HG03469 (cell line): ENCODE measurements around the gene MREG.
"Not testable (repeated sequence)": the region's sequence is repeated elsewhere in the genome, so short reads cannot be mapped to it uniquely, and the experiment has no call there.

ENCODE experiments used
- ATAC-seq: cut with Tn5 transposase; IDR thresholded peaks from one replicate; pipeline ENCODE4 v1.9.1; 2021; ENCODE audit warnings: mild to moderate bottlenecking, moderate library complexity, moderate number of reproducible peaks; ENCODE audit not compliant: unreplicated experiment

MREG gene

DNA sequence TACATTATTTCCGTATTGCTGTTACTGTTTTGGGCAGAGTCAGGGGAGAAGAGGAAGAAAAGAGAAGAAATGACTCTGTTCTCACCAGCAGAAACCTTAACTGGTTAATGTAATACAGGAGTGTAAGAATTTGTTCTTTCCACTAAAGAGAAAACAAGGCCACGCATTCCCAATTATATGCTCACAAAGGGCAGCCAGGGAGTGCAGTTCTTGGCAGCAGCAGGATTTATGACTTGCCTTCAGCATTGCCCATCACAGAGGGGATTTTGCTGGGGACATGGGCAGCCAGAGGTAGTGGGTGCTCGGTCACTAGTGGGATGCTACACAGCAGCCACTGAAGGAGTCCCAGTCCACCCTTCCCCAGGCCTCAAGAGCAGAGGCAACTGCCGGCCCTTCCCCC lies 18.4 kb downstream of the MREG start:
- ATAC-seq = no peak

DNA sequence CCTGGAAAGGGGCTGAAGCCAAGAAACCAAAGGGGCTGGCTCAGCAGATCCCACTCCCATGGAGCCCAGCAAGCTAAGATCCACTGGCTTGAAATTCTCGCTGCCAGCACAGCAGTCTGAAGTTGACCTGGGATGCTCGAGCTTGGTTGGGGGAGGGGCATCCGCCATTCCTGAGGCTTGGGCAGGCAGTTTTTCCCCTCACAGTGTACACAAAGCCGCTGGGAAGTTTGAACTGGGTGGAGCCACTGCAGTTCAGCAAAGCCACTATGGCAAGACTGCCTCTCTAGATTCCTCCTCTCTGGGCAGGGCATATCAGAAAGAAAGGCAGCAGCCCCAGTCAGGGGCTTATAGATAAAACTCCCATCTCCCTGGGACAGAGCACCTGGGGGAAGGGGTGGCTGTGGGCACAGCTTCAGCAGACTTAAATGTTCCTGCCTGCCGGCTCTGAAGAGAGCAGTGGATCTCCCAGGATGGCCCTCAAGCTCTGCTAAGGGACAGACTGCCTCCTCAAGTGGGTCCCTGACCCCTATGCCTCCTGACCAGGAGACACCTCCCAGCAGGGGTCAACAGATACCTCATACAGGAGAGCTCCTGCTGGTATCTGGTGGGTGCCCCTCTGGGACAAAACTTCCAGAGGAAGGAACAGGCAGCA lies 24.7 kb downstream of the MREG start:
- ATAC-seq = not testable (repeated sequence)

DNA sequence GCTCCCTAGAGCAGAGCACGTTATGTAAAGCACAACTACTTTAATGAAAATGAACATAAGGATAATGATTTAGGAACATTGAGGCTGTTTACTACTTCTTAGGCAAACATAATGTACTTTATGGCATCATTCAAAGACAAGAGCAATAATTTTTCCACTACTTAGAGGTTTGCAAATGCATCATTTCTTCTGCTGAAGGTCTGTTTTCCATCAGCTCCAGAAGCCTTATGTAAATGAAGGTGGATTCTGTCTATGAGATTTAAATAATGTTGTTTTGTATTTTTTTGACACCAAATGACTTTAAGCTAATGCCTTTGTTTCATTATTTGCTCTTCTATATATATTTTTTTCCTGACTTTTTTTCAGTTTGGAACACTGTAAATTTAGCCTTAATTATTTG lies 28.1 kb downstream of the MREG start:
- ATAC-seq = no peak

DNA sequence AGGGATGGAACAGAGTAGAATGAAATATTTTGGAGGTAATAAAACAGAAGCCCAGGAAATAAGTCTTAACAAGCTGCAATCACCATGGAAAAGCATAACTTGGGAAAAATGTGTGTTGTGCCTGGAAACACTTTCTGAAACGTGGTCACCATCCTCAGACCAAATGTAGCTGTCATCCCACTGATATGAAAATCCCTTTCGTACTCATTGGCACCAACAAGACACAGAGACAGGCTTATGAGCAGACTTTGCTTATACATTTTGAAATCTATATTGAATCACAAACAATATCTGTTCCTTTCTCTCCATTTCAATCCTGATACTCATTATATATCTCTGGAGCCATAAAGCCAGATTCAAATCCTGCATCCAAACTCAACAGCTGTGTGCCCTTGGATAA lies 28.7 kb downstream of the MREG start:
- no peak for ATAC-seq

DNA sequence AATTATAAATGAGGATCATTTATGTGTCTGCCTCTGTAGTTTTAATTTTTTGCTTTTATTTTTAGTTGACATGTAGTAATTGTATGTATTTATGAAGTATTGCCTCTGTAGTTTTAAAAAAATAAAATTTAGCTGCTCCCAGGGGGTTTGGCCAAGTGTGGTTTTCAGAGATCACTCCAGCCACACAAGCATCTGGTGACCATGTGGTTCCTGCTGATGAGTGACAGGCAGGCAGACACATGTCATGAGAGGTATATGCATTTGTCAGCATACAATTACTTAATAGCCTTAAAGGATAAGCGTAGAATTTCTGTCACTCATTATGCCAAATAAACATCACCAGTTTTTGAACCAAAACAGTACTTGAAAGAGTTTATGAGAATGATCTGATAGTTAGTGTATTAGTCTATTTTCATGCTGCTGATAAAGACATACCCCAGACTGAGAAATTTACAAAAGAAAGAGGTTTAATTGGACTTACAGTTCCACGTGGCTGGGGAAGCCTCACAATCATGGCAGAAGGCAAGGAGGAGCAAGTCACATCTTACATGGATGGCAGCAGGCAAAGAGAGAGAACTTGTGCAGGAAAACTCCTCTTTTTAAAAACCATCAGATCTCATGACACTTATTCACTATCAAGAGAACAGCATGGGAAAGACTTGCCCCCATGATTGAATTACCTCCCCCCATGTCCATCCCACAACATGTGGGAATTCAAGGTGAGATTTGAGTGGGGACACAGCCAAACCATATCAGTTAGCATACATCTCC lies 29.6 kb downstream of the MREG start:
- peak; percentile 54 for ATAC-seq

DNA sequence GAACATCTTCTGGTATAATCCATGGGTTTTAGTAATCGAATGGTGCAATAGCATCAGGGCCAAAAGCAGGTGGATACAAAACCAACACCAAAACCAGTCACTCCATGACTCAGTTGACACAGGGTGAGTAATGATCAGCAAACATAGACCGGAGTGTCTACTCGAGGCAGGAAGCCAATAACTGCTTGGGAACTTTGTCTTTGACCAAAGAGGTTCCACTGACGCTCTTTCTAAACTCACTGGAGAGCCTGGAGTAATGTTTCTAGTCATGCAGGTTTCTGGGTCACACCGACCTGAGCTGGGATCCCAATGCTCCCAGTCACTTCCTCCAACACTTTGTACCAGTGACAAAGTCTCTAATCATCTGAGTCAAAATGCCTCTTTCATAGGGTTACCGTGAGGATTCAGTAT lies 30.9 kb downstream of the MREG start:
- no peak for ATAC-seq

DNA sequence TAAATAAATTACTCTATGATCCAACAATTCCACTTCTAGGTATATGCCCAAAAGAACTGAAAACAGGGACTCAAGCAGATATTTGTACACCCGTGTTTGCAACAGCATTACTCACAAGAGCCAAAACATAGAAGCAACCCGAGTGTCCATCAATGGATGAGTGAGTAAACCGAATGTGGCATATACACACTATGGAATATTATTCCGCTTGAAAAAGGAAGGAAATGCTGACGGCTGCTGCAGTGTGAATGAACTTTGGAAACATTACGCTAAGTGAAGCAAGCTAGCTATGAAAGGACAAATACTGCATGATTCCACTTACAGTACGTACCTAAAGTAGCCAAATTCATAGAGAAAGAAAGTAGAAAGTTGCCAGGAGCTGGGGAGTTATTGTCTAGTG lies 32.2 kb downstream of the MREG start:
- ATAC-seq = no peak

DNA sequence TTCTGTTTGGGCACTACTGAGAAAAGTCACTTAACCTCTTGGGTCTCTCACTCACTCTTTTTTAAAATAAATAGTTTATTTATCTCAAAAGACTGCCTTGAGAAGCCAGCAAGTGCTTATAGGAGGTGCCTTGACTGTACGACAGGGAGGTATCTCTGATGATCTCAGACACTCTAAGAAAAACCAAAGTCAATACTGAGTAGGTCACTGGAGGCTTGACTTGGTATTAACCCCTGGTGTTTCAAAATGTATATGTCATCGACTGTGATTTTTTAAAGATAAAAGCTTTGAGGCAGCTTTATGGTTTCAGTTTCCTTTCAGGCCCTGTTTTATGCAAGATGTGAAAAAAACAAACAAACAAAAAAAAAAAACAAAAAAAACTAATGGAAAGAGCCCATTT lies 33.7 kb downstream of the MREG start:
- peak; percentile 58 for ATAC-seq

DNA sequence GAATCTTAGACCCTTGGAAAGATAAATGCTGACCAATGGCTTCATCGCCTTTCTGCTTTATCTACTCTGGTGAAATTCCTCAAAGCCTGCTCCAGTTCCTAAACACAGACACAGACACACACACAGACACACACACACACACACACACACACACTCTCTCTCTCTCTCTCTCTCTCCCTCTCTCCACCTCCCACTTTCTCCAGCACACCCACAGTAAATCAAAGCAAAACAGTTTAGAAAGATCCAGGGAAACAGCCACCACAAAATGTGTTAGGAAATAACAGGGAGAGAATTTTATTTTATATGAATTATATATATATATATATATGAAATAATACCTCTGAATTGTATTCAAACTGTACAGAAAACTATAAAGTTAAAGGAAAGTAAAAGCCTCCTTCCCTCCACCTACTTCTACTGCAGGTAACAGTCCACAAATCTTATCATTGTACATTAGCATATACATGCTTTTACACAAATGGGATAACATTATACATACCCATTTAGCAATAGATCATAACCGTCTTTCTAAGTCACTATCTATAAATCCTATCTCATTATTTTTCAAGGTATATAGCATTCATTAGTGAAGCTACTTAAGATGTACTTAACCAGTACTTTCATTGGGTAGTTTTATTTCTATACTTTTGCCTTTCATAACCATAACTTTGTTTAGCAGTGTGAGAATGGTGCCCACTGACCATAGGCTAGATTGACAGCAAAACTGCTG lies 38.5 kb downstream of the MREG start:
- ATAC-seq = no peak

DNA sequence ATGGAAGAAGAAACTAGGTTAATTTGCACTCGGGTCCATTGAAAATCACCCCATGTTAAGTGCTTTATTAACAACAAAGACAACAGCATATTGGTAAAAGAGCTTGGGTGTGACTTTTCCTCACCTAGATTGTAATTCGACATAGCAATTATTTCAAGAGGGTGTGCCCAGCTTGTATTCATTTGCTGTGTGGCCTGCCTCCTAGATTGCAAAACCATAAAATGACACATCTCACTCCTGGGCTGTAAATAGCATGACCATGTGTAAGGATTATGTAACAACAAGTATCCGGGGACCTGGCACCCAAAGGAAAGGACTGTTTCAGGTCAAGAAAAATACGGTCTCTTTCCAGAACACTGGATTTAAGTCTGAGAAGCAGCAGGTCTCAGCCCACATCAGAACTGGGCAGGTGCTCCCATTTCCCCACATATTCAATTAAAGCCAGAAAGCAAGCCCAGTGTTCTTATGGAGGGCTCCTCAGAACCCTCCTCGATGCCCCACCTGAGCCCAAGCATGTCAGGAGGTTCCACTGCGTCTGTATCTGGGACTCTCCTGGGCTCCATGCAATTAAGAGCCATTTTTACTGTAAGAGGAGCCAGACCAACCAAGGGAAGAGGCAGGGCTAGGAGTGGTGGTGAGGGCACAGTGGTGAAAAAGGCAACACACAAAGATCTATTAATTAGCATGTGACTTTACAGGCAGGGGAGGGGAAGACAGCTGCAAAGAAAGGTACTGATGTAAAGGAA lies 39.2 kb downstream of the MREG start:
- ATAC-seq = no peak

DNA sequence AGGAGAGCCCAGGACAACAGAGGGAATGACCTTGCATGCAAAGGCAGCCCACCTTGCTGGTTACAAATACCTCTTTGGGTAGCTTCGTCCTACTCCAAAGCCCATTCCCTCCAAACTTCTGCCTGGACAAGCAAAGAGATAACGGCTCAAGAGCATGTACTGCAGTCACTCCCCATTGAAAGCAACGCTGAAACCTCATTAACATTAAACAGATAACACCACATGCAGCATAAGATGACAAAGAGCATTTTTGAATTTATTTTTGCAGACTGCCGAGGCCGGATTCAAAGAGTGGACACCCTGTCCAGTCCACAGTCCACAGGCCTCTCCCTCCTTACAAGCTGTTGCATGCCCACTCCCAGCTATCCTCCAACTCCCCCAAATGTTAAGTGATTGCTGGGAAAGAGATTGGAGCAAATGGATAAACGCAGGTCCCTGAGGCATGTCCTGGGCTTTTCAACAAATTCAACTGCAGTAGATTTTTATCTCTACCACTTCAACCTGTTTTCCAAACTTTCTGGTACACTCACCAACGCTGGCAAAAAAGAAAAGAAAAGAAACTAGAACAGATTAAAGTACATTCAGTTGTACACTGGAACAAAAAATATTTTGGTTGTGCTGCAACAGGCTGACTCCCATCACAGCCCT lies 40.1 kb downstream of the MREG start:
- no peak for ATAC-seq

DNA sequence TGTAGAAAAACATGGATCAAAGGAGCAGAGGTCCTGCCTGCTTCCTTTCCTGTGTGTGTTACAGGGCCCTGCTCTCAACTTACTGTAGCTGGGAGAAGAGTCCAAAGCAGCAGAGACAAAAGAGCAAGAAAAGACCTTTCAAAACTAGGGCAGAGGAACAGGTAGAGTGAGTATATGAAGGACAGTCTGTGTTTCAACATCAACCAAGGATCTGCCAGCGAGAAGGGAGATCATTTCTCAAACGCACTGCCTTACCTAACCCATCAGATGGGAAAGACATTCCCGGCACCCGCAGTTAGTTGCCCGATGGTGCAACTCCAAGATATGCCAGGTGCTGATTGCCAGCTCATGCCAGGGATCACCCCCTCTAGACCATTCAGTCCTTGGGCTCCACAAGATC lies 41.7 kb downstream of the MREG start:
- ATAC-seq = no peak

DNA sequence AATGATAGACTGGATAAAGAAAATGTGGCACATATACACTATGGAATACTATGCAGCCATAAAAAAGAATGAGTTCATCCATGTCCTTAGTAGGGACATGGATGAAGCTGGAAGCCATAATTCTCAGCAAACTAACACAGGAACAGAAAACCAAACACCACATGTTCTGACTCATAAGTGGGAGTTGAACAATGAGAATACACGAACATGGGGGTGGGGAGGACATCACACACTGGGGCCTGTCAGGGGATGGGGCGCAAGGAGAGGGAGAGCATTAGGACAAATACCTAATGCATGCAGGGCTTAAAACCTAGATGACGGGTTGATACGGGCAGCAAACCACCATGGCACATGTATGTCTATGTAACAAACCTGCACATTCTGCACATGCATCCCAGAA lies 42.5 kb downstream of the MREG start:
- not testable (repeated sequence) for ATAC-seq

DNA sequence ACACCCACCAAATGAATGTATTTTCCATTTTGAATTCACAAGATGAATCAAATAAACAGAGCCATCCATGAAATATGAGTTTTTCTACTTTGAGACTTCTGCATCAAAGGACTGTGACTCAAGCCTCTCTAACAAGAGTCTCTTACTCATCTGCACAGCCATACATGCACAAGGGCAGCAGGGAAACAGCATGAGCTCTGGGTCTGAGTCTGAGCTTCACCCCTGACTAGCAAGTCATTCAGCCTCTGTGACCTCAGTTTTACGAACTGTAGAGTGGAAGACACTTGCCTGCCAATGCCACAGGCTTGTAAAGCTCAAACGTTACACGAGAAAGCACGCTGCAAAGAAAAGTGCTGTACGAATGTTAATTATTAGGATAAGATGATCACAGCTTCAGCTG lies 42.9 kb downstream of the MREG start:
- ATAC-seq = no peak

DNA sequence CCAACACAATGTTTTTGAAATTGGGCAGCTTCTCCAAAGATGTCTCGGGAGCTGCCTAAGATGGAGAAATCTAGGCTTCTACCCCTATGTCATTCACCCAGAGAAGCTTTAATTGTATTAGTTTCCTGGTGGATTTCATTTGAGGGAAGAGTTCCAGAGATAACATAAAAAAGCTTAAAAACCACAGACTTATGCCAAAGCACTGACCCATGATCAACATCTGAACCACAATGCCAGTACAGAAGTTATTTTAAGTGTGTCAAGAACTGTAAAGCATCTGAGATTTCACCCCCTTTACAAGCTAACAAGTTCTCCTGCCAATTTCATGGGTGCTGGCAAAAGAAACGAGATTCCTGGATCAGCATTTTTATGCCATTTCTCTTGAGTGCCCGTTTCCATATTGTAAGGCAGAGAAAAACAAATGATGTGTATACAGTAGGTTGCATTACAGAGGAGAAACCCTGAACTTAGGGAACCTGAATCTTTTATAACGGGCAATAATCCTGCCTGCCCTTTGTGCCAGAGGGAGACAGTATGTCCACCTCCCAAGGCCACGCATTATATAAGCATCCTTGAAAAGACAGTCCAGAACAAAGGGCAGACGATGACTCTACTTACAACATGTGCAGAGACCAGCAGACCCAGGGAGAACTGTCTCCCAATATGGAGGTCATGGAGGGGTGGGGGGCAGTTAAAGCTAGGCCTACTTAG lies 44.1 kb downstream of the MREG start:
- ATAC-seq = no peak

DNA sequence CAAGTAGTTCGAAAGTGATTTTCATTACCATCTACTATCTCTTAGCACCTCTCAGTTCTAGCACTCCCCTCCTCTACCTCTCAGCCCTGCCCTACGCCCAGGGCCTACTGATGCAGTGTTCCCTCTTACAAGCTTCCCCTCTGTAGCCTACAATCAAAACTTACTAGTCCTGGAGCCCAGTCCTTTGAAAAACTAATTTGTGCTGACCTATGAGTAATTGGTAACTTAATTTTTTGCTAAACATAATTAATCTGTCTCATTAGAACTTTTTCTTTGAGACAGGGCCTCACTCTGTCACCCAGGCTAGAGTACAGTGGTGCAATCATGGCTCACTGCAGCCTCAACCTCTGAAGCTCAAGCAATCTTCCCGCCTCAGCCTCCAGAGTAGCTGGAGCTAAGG lies 44.9 kb downstream of the MREG start:
- ATAC-seq = no peak

DNA sequence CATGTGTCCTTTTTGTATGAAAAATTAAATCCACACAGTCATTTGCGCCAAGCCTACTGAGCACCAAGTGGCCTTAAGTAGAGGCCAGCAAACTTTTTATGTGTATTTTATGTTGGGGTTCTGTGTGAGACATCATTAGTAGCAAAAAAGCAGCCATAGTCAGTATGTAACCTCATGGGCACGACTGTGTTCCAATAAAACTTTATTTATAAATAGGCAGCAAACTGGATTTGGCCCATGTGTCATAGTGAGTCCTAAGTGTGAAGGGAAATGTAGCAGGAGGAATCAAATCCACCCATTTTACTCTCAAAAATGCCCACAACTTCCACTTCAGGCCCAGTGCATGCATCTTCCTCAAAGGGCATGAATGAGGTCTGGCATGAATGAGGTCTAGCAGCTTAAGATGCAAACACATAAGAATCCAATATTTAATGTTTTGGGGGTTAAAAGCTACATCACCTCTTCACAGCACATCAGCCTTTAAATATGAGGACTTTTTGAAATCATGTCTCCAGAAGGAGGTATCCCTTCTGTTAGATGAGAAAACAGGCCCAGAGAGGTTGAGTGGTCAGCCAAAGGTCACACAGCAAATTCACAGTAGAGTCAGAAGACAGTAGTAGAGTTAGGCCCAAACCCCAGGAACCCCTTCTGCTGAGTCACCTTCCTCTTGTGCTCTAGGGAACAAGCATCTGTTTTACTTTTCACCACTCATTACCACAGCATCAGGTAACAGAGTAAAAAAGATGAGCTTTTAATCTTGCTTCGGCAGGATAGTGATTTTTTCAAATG lies 45.6 kb downstream of the MREG start:
- ATAC-seq = no peak

DNA sequence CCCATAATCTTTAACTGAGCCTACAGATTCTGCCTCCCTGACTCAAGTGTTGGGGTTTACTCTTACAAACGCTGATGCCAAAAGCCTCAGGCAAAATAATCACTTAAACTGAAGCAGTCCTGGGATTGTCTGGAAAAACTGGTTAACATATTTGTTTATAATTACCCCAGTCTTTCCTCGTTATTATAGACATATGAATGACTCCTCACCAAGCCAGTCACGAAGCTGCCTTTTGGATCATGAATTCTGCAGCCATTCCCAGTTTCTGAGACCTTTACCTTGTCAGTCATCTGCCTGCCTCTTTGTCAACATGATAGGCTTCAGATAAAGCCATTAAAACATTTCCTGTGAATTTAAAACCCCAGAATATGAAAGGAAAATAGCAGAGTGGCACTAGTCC lies 46.4 kb downstream of the MREG start:
- ATAC-seq = no peak

DNA sequence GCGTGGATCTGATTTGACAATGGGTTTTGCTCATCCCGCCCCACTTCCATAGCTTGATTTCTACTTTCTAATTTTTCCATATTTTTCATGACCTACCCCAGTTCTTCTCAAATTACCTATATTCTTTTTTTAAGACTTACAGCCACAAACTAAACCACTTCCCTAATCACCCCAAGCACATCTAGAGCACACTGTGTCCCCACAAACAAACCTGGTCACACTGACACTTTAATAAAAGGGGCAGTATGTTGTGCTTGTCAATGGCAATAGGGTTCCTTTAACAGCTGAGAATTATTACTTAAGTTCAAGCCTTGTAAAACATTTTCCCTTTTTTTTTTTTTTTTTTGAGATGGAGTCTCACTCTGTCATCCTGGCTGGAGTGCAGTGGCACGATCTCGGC lies 47.1 kb downstream of the MREG start:
- no peak for ATAC-seq
